ENCODE data around the gene PHACTR3.

The PHACTR3 gene

DNA sequence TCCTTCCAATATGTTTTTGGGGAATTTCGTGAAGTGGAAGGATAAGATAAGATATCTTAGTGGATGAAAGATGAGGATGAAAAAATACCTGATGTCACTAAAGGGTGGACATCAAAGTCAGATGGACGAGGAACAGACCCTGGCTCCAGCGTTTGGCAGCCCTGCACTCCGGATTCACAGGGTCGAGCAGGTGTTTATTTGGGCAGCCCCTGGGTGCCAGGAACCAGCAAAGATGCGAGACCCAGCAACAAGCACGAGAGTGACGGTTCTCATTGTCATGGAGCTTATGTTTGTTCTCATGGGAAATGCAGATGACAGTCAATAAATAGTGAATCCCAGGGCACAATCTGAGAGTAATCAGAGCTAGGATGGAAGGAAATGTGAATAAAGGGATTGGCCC, 131.1 kb downstream of the PHACTR3 start:
- DNase-seq (ENCODE audit: low spot score) = no peak
- TF ChIP-seq, protein P1, sequence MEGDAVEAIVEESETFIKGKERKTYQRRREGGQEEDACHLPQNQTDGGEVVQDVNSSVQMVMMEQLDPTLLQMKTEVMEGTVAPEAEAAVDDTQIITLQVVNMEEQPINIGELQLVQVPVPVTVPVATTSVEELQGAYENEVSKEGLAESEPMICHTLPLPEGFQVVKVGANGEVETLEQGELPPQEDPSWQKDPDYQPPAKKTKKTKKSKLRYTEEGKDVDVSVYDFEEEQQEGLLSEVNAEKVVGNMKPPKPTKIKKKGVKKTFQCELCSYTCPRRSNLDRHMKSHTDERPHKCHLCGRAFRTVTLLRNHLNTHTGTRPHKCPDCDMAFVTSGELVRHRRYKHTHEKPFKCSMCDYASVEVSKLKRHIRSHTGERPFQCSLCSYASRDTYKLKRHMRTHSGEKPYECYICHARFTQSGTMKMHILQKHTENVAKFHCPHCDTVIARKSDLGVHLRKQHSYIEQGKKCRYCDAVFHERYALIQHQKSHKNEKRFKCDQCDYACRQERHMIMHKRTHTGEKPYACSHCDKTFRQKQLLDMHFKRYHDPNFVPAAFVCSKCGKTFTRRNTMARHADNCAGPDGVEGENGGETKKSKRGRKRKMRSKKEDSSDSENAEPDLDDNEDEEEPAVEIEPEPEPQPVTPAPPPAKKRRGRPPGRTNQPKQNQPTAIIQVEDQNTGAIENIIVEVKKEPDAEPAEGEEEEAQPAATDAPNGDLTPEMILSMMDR (IDR thresholded peaks at IDR 0.05; ENCODE audit: extremely low read depth, missing control alignments) = no peak

DNA sequence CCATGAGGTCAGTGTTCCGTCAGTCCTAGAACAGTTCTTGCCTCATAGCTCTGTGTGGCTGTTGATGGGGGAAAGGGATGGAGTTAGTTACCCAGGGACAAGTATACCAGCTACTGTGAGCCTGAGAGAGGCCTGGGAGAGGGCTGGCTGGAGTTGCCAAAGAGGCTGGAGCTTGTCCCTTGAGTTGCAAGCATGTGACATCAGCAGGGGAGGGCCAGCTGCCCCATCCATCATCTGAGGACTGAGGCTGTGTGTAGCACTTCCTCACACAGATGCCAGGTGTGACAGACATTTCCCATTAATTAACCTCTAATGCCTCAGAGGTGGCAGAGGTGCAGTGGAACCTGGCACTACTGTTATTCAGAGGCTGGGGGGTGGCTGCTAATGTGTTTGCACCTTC, 131.6 kb downstream of the PHACTR3 start:
- DNase-seq (ENCODE audit: low spot score) = no peak
- TF ChIP-seq, protein P1 (IDR thresholded peaks at IDR 0.05; ENCODE audit: extremely low read depth, missing control alignments) = no peak

DNA sequence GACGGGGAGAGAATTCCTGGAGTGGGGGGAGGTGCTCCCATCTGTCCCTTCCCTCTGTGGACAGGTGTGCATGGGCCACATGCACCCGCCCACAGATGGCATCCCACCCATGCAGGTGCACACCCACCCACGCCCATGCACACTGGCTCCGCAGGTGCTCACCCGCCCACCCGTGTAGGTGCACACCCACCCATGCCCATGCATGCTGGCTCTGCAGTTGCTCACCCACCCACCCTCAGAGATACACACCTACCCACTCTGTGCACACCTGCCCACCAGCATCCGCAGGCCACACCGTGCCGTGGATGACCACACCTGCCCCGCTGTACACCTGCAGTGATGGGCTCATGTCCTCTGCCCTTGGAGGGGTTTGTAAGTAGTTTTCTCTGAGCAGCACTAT, 132.0 kb downstream of the PHACTR3 start:
- DNase-seq (ENCODE audit: low spot score) = no peak
- TF ChIP-seq, protein P1 (IDR thresholded peaks at IDR 0.05; ENCODE audit: extremely low read depth, missing control alignments) = no peak

DNA sequence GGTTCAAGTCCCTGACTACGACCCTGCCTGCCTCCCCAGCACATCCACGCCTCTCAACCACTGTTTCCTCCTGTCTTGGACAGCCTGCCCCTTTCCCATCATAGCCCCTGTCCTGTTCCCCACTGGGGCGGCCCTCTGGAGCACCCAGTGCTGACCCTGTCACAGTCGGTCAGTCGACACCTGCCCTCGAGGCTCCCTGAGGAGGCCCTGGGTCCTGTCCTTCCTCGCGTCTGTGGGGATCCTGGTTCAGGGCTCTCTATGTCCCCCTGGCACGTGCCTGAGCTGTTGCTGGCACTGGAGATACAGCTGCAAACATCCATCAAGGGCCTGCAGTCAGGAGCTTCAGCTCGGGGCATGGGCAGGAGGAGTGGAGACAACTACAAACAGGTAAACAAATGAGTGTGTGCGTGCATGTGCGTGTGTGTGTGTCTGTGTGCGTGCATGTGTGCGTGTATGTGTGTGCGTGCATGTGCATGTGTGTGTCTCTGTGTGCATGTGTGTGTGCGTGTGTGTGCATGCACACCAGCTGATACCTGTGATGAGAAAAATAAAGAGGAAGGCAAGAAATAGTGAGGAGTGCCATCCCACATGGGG, 132.8 kb downstream of the PHACTR3 start:
- DNase-seq (ENCODE audit: low spot score) = no peak
- TF ChIP-seq, protein P1 (IDR thresholded peaks at IDR 0.05; ENCODE audit: extremely low read depth, missing control alignments) = no peak

DNA sequence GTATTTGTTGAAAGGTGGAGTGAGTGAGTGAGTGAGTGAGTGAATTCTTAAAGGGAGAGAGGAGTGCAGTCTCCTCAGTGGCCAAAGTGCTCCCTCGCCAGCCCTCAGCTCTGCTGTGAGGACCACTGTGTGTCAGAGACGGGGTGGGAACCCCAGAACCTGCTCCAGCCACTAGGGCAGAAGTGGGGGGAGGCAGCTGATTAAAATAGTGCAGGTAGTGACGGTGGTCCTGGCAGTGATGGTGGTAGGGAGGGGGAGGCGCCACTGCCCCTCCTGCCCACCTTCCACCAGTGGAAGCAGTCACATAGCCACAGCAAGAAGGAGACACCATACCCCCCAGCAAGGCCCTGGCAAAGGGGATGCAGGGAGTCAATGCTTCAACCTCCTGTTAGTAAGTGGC, 133.5 kb downstream of the PHACTR3 start:
- no peak for DNase-seq (ENCODE audit: low spot score)
- TF ChIP-seq, protein P1 (IDR thresholded peaks at IDR 0.05; ENCODE audit: extremely low read depth, missing control alignments) = no peak

DNA sequence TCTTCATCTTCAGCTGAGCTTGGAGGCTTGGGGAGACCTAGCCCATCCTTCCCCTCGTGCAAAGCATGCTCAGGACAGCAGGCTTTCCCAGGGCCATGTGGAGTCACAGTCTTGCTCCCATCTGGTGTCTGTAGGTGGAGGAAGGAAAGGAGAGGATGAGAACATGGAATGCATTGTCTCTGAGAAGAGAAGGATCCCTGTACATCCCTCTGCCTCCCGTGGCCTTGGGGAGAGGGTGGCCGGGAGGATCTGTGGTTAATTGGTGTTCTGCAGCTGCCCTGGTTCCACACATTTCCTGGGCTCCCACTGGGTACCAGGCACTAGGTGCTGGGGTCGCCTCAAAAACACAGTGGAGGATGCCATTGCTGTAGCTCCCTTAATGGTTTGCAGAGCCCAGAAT, 134.5 kb downstream of the PHACTR3 start:
- TF ChIP-seq, protein P1 (IDR thresholded peaks at IDR 0.05; ENCODE audit: extremely low read depth, missing control alignments) = no peak
- no peak for DNase-seq (ENCODE audit: low spot score)

DNA sequence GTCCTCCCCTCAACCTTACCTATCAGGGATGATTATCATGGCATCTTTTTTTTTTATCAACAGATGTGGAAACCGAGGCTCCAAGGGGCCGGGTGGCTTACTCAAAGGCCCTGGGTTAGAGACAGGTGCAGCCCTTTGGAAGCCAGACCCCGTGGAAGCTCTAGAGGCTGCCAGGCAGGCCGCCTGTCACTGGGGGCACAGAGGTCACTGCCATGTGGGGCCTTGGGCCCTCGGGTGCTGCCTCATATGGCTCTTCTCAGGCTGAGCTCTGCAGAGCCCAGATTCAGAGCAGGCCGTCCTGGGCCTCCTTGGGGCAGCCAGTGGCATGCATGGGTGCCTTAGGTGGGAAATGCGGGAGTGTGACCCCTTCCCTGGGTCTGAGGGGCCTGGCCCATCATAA, 136.3 kb downstream of the PHACTR3 start:
- DNase-seq (ENCODE audit: low spot score) = no peak
- TF ChIP-seq, protein P1 (IDR thresholded peaks at IDR 0.05; ENCODE audit: extremely low read depth, missing control alignments) = no peak

All from GM20000 (cell line).